ENCODE results near the gene MYT1.

DNA sequence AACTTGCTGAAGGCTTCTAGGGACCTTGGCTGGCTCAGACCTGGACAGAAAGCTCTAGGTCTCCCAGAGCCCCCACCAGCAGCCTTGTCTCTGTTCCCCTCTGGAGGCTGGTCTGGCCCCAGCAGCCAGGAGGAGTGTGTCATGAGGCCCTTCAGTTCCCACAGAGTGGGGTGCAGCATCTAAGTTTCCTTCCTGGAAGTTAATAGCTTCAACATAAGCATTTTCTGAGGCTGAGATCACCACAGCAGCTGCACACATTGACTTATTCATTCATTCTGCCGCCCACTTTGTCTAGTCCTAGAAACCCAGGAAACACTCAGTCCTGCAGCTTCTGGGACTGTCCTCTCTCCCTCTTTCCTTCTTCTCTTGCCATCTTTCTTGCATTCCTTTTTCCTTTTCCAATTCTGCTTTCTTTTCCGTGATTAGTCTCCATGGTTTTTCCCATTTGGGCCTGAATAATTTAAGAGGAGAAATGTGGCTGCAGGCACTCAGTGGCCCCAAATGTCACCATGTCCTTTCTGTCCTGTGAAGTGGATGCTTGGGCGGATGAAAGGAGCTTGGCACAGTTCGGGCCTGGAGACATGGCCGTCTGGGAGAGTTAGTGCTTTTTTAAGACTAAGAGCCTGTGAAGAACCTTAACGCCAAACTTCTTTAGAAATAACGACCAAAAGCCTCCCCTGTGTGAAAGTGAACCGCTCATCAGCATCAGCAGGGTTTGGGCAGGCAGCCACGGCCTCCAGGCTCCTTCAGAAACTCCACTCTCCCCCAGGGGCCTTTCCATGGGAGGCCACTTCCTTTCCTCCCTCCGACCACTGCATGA is 60.3 kb downstream of the MYT1 start:
- TF ChIP-seq EZH2 (IDR thresholded peaks at IDR 0.05) (no peak), POLR2A (IDR thresholded peaks at IDR 0.05; ENCODE audit: borderline replicate concordance, extremely low read depth, insufficient read depth, insufficient read length) (no peak), SRF (IDR thresholded peaks at IDR 0.05; ENCODE audit: low read depth) (no peak), POLR2AphosphoS5 (IDR thresholded peaks at IDR 0.05; ENCODE audit: low read depth, low read length) (no peak), CTCF (IDR thresholded peaks at IDR 0.05 in 2 of 3, conservative IDR thresholded peaks at IDR 0.05 in 1 of 3; ENCODE audit: borderline replicate concordance in 1 of 3, insufficient read depth in 1 of 3, low read depth in 2 of 3, low read length in 2 of 3) (no peak), CBX3 (IDR thresholded peaks at IDR 0.05; ENCODE audit: low read depth) (no peak), SIN3A (IDR thresholded peaks at IDR 0.05; ENCODE audit: low read depth) (no peak), ZFX (IDR thresholded peaks at IDR 0.05) (no peak), EGR1 (IDR thresholded peaks at IDR 0.05; ENCODE audit: low read depth) (no peak), YY1 (IDR thresholded peaks at IDR 0.05; ENCODE audit: extremely low read depth, insufficient replicate concordance, low read depth, low read length) (no peak), CEBPB (IDR thresholded peaks at IDR 0.05; ENCODE audit: low read depth) (no peak), RAD21 (IDR thresholded peaks at IDR 0.05; ENCODE audit: low read depth) (no peak), ATF3 (IDR thresholded peaks at IDR 0.05) (no peak)
- TF ChIP-seq, protein P1, sequence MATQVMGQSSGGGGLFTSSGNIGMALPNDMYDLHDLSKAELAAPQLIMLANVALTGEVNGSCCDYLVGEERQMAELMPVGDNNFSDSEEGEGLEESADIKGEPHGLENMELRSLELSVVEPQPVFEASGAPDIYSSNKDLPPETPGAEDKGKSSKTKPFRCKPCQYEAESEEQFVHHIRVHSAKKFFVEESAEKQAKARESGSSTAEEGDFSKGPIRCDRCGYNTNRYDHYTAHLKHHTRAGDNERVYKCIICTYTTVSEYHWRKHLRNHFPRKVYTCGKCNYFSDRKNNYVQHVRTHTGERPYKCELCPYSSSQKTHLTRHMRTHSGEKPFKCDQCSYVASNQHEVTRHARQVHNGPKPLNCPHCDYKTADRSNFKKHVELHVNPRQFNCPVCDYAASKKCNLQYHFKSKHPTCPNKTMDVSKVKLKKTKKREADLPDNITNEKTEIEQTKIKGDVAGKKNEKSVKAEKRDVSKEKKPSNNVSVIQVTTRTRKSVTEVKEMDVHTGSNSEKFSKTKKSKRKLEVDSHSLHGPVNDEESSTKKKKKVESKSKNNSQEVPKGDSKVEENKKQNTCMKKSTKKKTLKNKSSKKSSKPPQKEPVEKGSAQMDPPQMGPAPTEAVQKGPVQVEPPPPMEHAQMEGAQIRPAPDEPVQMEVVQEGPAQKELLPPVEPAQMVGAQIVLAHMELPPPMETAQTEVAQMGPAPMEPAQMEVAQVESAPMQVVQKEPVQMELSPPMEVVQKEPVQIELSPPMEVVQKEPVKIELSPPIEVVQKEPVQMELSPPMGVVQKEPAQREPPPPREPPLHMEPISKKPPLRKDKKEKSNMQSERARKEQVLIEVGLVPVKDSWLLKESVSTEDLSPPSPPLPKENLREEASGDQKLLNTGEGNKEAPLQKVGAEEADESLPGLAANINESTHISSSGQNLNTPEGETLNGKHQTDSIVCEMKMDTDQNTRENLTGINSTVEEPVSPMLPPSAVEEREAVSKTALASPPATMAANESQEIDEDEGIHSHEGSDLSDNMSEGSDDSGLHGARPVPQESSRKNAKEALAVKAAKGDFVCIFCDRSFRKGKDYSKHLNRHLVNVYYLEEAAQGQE (IDR thresholded peaks at IDR 0.05; ENCODE audit: low read depth): no peak

Data from HCT116 (cell line).